Daoy (cell line): ENCODE measurements around the gene P4HA2. TPM values are rescaled to one million over a fixed set of nuclear protein-coding genes. Genes with fewer than 3 reads are reported as not detected.

Experiments
- DNase-seq: peaks from one replicate; pipeline ENCODE4 v3.0.0-alpha.2; 2015; ENCODE audit warnings: low read depth
- total RNA-seq: library from RNA; depleted of rRNA; stranded (reverse); fragments of >200 nt; shearing (Covaris generic); gene quantifications from 2 replicates; pipeline ENCODE4 v1.2.3, GENCODE V29; 2014

P4HA2 gene
- total RNA-seq, 1 experiment from 2014 or later, result 118 TPM

- DNase-seq, result no peak
Observed at GRCh38 chr5:132224716-132225115, 2.9 kb downstream of the P4HA2 start.

- DNase-seq, result no peak
Observed at GRCh38 chr5:132223861-132224260, 3.8 kb downstream of the P4HA2 start.

- no peak for DNase-seq
Observed at GRCh38 chr5:132222649-132223038, 5.0 kb downstream of the P4HA2 start.

- no peak for DNase-seq
Observed at GRCh38 chr5:132221781-132222648, 5.6 kb downstream of the P4HA2 start.

GRCh38 chr5:132220491-132220890 is 7.2 kb downstream of the P4HA2 start:
- no peak for DNase-seq

- no peak for DNase-seq
Observed at GRCh38 chr5:132219981-132220380, 7.7 kb downstream of the P4HA2 start.

- DNase-seq, result no peak
Observed at GRCh38 chr5:132219289-132219970, 8.2 kb downstream of the P4HA2 start.

GRCh38 chr5:132218321-132218720 is 9.3 kb downstream of the P4HA2 start:
- DNase-seq, result no peak

- DNase-seq, result peak; percentile 99
Observed at GRCh38 chr5:132215329-132215728, 12.3 kb downstream of the P4HA2 start.

- no peak for DNase-seq
Observed at GRCh38 chr5:132214491-132214890, 13.2 kb downstream of the P4HA2 start.

- DNase-seq, result no peak
Observed at GRCh38 chr5:132213666-132214065, 14.0 kb downstream of the P4HA2 start.

- DNase-seq, result no peak
Observed at GRCh38 chr5:132211787-132212186, 15.9 kb downstream of the P4HA2 start.

- no peak for DNase-seq
Observed at GRCh38 chr5:132210944-132211343, 16.7 kb downstream of the P4HA2 start.

- DNase-seq, result no peak
Observed at GRCh38 chr5:132209901-132210545, 17.6 kb downstream of the P4HA2 start.

- DNase-seq, result no peak
Observed at GRCh38 chr5:132209131-132209530, 18.5 kb downstream of the P4HA2 start.

- DNase-seq, result no peak
Observed at GRCh38 chr5:132207778-132208177, 19.9 kb downstream of the P4HA2 start.

GRCh38 chr5:132206782-132207181 is 20.9 kb downstream of the P4HA2 start:
- DNase-seq, result no peak

GRCh38 chr5:132205385-132206125 is 22.1 kb downstream of the P4HA2 start:
- DNase-seq, result no peak

- DNase-seq, result no peak
Observed at GRCh38 chr5:132204371-132205135, 23.1 kb downstream of the P4HA2 start.

- no peak for DNase-seq
Observed at GRCh38 chr5:132203916-132204315, 23.7 kb downstream of the P4HA2 start.

GRCh38 chr5:132203464-132203818 is 24.2 kb downstream of the P4HA2 start:
- no peak for DNase-seq
